GM20431 (cell line): ENCODE measurements around the gene UBA5.
"Not testable (repeated sequence)": the region's sequence is repeated elsewhere in the genome, so short reads cannot be mapped to it uniquely, and the experiment has no call there.

Experiments used
- in situ Hi-C: fragments of 300-500 bp; cut with MseI, MboI; formaldehyde crosslinking; loops from one replicate; pipeline ENCODE4 v1.15.0; 2020; ENCODE audit warnings: low sequenced_read_pairs; ENCODE audit not compliant: unreplicated experiment

Gene UBA5

GRCh38 chr3:132660052-132660810 lies at the start of gene UBA5:
Gene UBA5 (plus strand): TSS chr3:132660329. CDS start chr3:132660538, 209 bp downstream.
- in situ Hi-C loops: no loop called here

- in situ Hi-C loops: not testable (repeated sequence)
These were observed 44.8 kb upstream of the UBA5 start for GRCh38 chr3:132615301-132615700.

DNA sequence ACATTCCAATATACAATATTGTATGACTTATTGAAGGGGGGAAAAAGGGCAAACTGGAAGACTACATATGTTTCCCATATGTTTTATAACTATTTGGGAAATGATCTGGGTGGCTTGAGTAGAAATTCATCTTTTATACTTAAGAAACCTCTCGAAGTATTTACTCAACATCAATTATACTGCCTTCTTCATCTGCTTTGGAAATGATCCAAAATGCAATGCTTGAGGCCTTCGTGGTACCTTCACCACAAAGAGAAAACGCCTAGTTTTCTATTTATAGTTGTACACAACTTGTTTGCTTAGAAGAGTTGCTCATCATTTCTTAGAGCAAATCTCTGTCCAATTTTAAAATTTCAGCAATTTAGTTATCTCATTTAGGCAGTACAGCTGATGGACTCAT lies 44.2 kb upstream of the UBA5 start:
- in situ Hi-C loops: no loop called here

GRCh38 chr3:132616780-132617179 lies 43.3 kb upstream of the UBA5 start:
- in situ Hi-C loops: no loop called here

GRCh38 chr3:132622148-132622547 lies 38.0 kb upstream of the UBA5 start:
- in situ Hi-C loops: no loop called here

GRCh38 chr3:132622761-132623160 lies 37.4 kb upstream of the UBA5 start:
- in situ Hi-C loops: no loop called here

DNA sequence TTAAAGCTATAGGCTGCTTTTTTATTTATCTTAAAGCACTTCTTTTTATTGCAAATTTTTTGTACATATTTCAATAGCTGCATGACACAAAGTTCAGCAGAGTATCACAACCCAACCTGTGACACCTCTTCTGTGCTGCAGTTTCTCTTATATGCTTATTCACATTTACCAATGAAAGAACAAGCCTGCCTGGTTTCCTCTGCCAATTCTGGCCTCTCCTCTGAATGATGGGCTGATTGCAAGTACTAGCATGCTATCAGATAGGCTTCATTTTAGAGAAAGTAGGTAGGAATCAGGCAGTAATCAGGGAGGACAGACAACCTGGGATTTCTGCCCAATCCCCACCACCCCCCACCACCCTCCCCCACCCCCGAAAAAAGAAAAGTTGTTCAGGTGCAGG lies 36.5 kb upstream of the UBA5 start:
- in situ Hi-C loops: no loop called here

GRCh38 chr3:132624790-132625189 lies 35.3 kb upstream of the UBA5 start:
- in situ Hi-C loops: no loop called here

- in situ Hi-C loops: no loop called here
These were observed 34.5 kb upstream of the UBA5 start for GRCh38 chr3:132625613-132626012.

DNA sequence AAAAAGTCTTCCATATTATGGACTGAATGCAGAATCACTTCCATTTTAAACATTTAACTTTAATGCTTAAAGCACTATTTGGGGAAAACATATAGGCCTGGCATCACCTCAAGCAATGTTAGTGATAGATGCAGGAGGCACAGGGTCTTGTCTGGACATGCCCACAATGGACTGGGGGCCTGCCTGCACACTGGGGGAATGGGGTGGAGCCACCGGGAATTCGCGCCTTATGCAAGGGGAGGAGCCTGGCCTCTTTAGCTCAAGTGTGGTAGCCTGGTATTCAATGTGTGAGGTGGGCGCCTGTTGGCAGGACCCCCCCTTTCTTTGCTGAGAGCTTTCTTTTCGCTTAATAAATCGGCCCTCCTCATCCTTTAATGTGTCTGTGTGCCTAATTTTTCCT lies 33.2 kb upstream of the UBA5 start:
- in situ Hi-C loops: no loop called here

GRCh38 chr3:132628157-132628556 lies 32.0 kb upstream of the UBA5 start:
- in situ Hi-C loops: no loop called here

DNA sequence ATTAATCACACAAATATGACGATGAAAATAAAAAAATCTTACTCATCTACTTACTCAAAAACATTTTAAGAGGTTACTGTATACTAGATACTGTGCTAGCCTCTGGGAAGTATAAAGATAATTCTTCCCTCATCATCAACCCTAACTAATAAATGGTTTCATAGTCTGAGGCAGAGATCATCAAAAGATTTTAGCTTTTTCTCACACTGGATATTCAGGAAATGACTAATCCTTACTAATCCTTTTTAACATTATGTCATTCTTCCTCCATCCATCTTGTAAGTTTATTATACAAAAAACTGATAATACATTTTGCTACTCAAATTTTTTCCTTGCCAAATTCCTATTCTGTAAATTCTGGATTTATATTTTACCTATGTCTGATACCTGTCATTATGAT lies 30.2 kb upstream of the UBA5 start:
- in situ Hi-C loops: no loop called here

DNA sequence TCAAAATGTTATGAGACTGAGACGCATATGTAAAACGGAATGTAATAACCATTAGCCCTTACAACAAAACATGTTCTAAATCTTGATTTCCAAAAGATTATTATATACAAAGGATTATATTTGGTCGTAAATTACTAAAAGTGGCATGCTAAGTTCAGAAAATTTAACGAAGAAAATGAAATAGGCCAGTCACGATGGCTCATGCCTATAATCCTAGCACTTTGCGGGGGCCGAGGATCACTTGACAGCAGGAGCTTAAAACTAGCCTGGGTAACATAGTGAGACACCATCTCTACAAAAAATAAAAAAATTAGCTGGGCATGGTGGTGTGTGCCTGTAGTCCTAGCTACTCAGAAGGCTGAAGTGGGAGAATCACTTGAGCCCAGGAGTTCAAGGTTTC lies 29.5 kb upstream of the UBA5 start:
- in situ Hi-C loops: no loop called here

- in situ Hi-C loops: no loop called here
These were observed 25.1 kb upstream of the UBA5 start for GRCh38 chr3:132635052-132635451.

DNA sequence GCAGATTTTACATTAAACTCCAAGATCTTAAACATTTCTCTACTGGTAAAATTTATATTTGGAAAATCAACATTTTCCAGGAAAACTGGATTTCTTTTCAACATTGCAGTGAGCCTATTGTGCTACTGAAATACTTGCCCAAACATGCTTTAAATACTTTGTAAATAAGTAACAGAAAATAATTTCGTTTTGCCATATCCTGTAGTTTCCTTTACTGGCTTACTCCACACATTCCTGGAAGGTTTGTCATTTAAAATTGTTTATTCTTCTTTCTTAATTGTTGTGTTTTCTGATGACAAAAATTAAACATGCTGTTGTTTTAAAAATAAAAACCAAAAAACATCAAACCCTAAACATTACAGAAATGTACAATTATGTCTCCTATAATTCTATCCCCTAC lies 22.5 kb upstream of the UBA5 start:
- in situ Hi-C loops: no loop called here

GRCh38 chr3:132638706-132639105 lies 21.4 kb upstream of the UBA5 start:
- in situ Hi-C loops: no loop called here

- in situ Hi-C loops: loop anchor here (10.0 kb wide), 1 partner anchor 107 kb away; no protein-coding TSS in a partner anchor
These were observed 18.7 kb upstream of the UBA5 start for GRCh38 chr3:132641427-132641826.

GRCh38 chr3:132641837-132642538 lies 18.1 kb upstream of the UBA5 start:
- in situ Hi-C loops: loop anchor here (10.0 kb wide), 1 partner anchor 107 kb away; no protein-coding TSS in a partner anchor

DNA sequence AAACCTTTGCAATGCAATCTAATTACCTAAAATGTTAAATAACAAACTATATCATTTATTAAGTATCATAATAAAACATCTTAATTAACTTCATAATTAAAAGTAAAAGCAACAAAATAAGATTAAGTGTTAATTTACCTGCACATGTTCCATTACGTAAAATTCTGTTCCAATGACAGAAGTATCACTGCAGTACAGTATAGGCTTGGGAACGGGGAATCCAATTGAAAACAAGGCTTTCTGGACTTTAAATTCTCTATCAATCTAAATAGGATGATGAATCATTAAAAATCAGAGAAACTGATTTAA lies 17.6 kb upstream of the UBA5 start:
- in situ Hi-C loops: loop anchor here (10.0 kb wide), 1 partner anchor 108 kb away; no protein-coding TSS in a partner anchor

GRCh38 chr3:132643366-132643765 lies 16.8 kb upstream of the UBA5 start:
- in situ Hi-C loops: loop anchor here (10.0 kb wide), 1 partner anchor 109 kb away; no protein-coding TSS in a partner anchor

- in situ Hi-C loops: loop anchor here (10.0 kb wide), 1 partner anchor 110 kb away; no protein-coding TSS in a partner anchor
These were observed 15.1 kb upstream of the UBA5 start for GRCh38 chr3:132645058-132645457.
